DND-41 (cell line): ENCODE data around the gene RGS9.

Experiments used
- ATAC-seq: fragments of 200-7000 bp; cut with Tn5 transposase; 3 replicates; pipeline ENCODE4 v1.9.1; 2021; ENCODE audit warnings: low read depth; ENCODE audit not compliant: insufficient read depth
- DNase-seq: peaks from one replicate; pipeline ENCODE4 v3.0.0-alpha.2; 2020
- H2AFZ ChIP-seq: 2 replicates; pipeline ENCODE4 v1.6.0; 2012; ENCODE audit warnings: low read depth, low read length
- H3K27ac ChIP-seq: 2 replicates; pipeline ENCODE4 v1.5.1; 2012; ENCODE audit warnings: low read length, inconsistent platforms
- H3K27me3 ChIP-seq: fragments of 200-600 bp; sonication (generic); 2 replicates; pipeline ENCODE4 v1.6.0; 2012; ENCODE audit warnings: low read length, mild to moderate bottlenecking, inconsistent platforms; ENCODE audit not compliant: insufficient read depth, poor library complexity
- H3K36me3 ChIP-seq: 2 replicates; pipeline ENCODE4 v1.5.1; 2012; ENCODE audit warnings: low read length, inconsistent platforms; ENCODE audit not compliant: insufficient read depth
- H3K4me1 ChIP-seq: 2 replicates; pipeline ENCODE4 v1.5.1; 2012; ENCODE audit warnings: mild to moderate bottlenecking, low read length; ENCODE audit not compliant: insufficient read depth
- H3K4me2 ChIP-seq: 2 replicates; pipeline ENCODE4 v1.6.0; 2012; ENCODE audit warnings: mild to moderate bottlenecking, moderate library complexity, low read length, inconsistent platforms; ENCODE audit not compliant: insufficient read depth
- H3K4me3 ChIP-seq, 2 experiments: fragments of 200-600 bp in 1 of 2; shearing (Covaris generic) in 1 of 2; 2 replicates each; pipeline ENCODE4 v1.5.1; 2012 to 2016; ENCODE audit warnings: inconsistent platforms in 2 of 2, low read length in 2 of 2, mild to moderate bottlenecking in 2 of 2, low read depth in 1 of 2, moderate library complexity in 1 of 2
- H3K79me2 ChIP-seq: 2 replicates; pipeline ENCODE4 v1.6.0; 2012; ENCODE audit warnings: low read length, inconsistent platforms; ENCODE audit not compliant: insufficient read depth
- H3K9ac ChIP-seq: 2 replicates; pipeline ENCODE4 v1.6.0; 2012; ENCODE audit warnings: low read depth, mild to moderate bottlenecking, inconsistent platforms, low read length, moderate library complexity
- H3K9me3 ChIP-seq: 2 replicates; pipeline ENCODE4 v1.5.1; 2012; ENCODE audit warnings: low read length, moderate library complexity, mild to moderate bottlenecking, inconsistent platforms; ENCODE audit not compliant: insufficient read depth, severe bottlenecking
- H4K20me1 ChIP-seq: 2 replicates; pipeline ENCODE4 v1.6.0; 2012; ENCODE audit warnings: low read length; ENCODE audit not compliant: insufficient read depth
- CTCF ChIP-seq: IDR thresholded peaks from 2 replicates; pipeline ENCODE4 v1.5.1; 2012; ENCODE audit warnings: borderline replicate concordance, low read length, moderate library complexity, mild to moderate bottlenecking; ENCODE audit not compliant: poor library complexity, severe bottlenecking; ENCODE audit errors: extremely low read depth
- EZH2 ChIP-seq: IDR thresholded peaks from 3 replicates; pipeline ENCODE4 v1.6.1; 2012; ENCODE audit warnings: borderline replicate concordance, low read depth, mild to moderate bottlenecking, moderate library complexity, low read length, inconsistent platforms; ENCODE audit not compliant: severe bottlenecking

Gene RGS9

GRCh38 chr17:65225061-65225460 lies 87.9 kb downstream of the RGS9 start:
- no peaks in the 10 kb centered on the region for H3K9me3 ChIP-seq
- H3K36me3 ChIP-seq, result no peaks in the 10 kb centered on the region
- H3K27ac ChIP-seq, result no peak overlapping the region
- peaks cover 25% of the 10 kb centered on the region for H3K4me1 ChIP-seq
- H3K4me2 ChIP-seq, result no peak overlapping the region
- no peaks in the 10 kb centered on the region for H3K27me3 ChIP-seq
- no peak for DNase-seq
- no peak overlapping the region for H3K9ac ChIP-seq
- no peaks in the 10 kb centered on the region; the same call in 1 of the 2 replicates for H4K20me1 ChIP-seq
- no peak overlapping the region for H3K4me3 ChIP-seq
- H2AFZ ChIP-seq, result no peak overlapping the region
- no peak for ATAC-seq
- H3K79me2 ChIP-seq, result no peaks in the 10 kb centered on the region
- no peak for TF ChIP-seq EZH2

- Histone ChIP-seq H3K4me2 (no peak overlapping the region), H3K4me1 (peaks cover 27% of the 10 kb centered on the region), H3K27ac (no peak overlapping the region), H3K79me2 (no peaks in the 10 kb centered on the region), H3K9ac (no peak overlapping the region), H4K20me1 (no peaks in the 10 kb centered on the region; the same call in 1 of the 2 replicates), H2AFZ (no peak overlapping the region), H3K36me3 (no peaks in the 10 kb centered on the region), H3K27me3 (no peaks in the 10 kb centered on the region), H3K4me3 (no peak overlapping the region), H3K9me3 (no peaks in the 10 kb centered on the region)
- no peak for DNase-seq
- no peak for TF ChIP-seq EZH2
- TF ChIP-seq CTCF, result no peak
- ATAC-seq, result no peak
These were observed 89.1 kb downstream of the RGS9 start for GRCh38 chr17:65226227-65226626.

- DNase-seq, result no peak
- Histone ChIP-seq H4K20me1 (no peaks in the 10 kb centered on the region; the same call in 1 of the 2 replicates), H3K9ac (no peak overlapping the region), H2AFZ (no peak overlapping the region), H3K4me3 (no peak overlapping the region), H3K79me2 (no peaks in the 10 kb centered on the region), H3K36me3 (no peaks in the 10 kb centered on the region), H3K9me3 (no peaks in the 10 kb centered on the region), H3K4me1 (peaks cover 27% of the 10 kb centered on the region), H3K4me2 (no peak overlapping the region), H3K27me3 (no peaks in the 10 kb centered on the region), H3K27ac (no peak overlapping the region)
- TF ChIP-seq EZH2, result no peak
- no peak for TF ChIP-seq CTCF
- ATAC-seq, result no peak
These were observed 90.5 kb downstream of the RGS9 start for GRCh38 chr17:65227637-65228036.

- Histone ChIP-seq H3K27ac (no peak overlapping the region), H3K36me3 (no peaks in the 10 kb centered on the region), H3K9ac (no peak overlapping the region), H3K4me3 (peak overlapping the region in 1 of 2 experiments; percentile 28; a peak in 2 of 4 replicates), H3K9me3 (no peaks in the 10 kb centered on the region), H3K4me1 (peaks cover 27% of the 10 kb centered on the region), H3K4me2 (peak overlapping the region; percentile 63), H2AFZ (peak overlapping the region; percentile 32; the same call in 1 of the 2 replicates), H4K20me1 (no peaks in the 10 kb centered on the region; the same call in 1 of the 2 replicates), H3K79me2 (no peaks in the 10 kb centered on the region), H3K27me3 (no peaks in the 10 kb centered on the region)
- ATAC-seq (no peak), DNase-seq (no peak)
- TF ChIP-seq EZH2 (no peak), CTCF (no peak)
These were observed 91.1 kb downstream of the RGS9 start for GRCh38 chr17:65228287-65228686.
